HepG2 (cell line): Measurements from ENCODE around the gene TNFAIP2. TPM values are rescaled to one million over a fixed set of nuclear protein-coding genes. Genes with fewer than 3 reads are reported as not detected.

ENCODE experiments used
- AGO2 ChIP-seq: fragments of 200-400 bp; formaldehyde crosslinking; optimal IDR thresholded peaks from 2 replicates; pipeline ENCODE3; 2017; ENCODE audit warnings: mild to moderate bottlenecking, low read depth, low read length, moderate library complexity
- BCL3 ChIP-seq: sonication (generic); formaldehyde crosslinking; IDR thresholded peaks from 2 replicates; pipeline ENCODE4 v1.5.1; 2020; ENCODE audit warnings: mild to moderate bottlenecking, missing genetic modification reagents, moderate library complexity
- DNMT3B ChIP-seq: conservative IDR thresholded peaks from 2 replicates; pipeline ENCODE4 v1.6.1; 2016; ENCODE audit warnings: missing biosample characterization, control low read depth
- E2F5 ChIP-seq: sonication (generic); formaldehyde crosslinking; conservative IDR thresholded peaks from 2 replicates; pipeline ENCODE4 v1.4.0; 2020; ENCODE audit warnings: missing genetic modification reagents
- GTF3A ChIP-seq: sonication (generic); formaldehyde crosslinking; conservative IDR thresholded peaks from 2 replicates; pipeline ENCODE4 v1.4.0; 2020; ENCODE audit warnings: mild to moderate bottlenecking, missing genetic modification reagents
- HDAC1 ChIP-seq: sonication (generic); formaldehyde crosslinking; IDR thresholded peaks from 2 replicates; pipeline ENCODE4 v1.5.1; 2020; ENCODE audit warnings: mild to moderate bottlenecking, missing genetic modification reagents
- HNRNPLL ChIP-seq: fragments of 200-400 bp; formaldehyde crosslinking; IDR thresholded peaks from 2 replicates; pipeline ENCODE4 v1.6.1; 2017; ENCODE audit warnings: mild to moderate bottlenecking, low read depth, low read length; ENCODE audit not compliant: poor library complexity, severe bottlenecking
- KAT8 ChIP-seq: IDR thresholded peaks from 2 replicates; pipeline ENCODE4 v1.6.1; 2016; ENCODE audit warnings: missing genetic modification reagents, missing compliant biosample characterization
- KDM1A ChIP-seq: IDR thresholded peaks from 2 replicates; pipeline ENCODE4 v1.6.1; 2016; ENCODE audit warnings: missing compliant biosample characterization
- KDM3A ChIP-seq: IDR thresholded peaks from 2 replicates; pipeline ENCODE4 v1.6.1; 2018; ENCODE audit warnings: low read depth, missing compliant biosample characterization
- MEIS2 ChIP-seq: sonication (generic); formaldehyde crosslinking; IDR thresholded peaks from 2 replicates; pipeline ENCODE4 v1.9.0; 2021; ENCODE audit warnings: mild to moderate bottlenecking, missing genetic modification reagents
- PBX2 ChIP-seq: IDR thresholded peaks from 2 replicates; pipeline ENCODE4 v1.6.1; 2016; ENCODE audit warnings: control low read depth
- PITX1 ChIP-seq: sonication (generic); formaldehyde crosslinking; IDR thresholded peaks from 2 replicates; pipeline ENCODE4 v1.5.1; 2020; ENCODE audit warnings: mild to moderate bottlenecking, missing genetic modification reagents
- SNRNP70 ChIP-seq: fragments of 200-400 bp; formaldehyde crosslinking; IDR thresholded peaks from 2 replicates; pipeline ENCODE4 v1.6.1; 2017; ENCODE audit warnings: mild to moderate bottlenecking, low read depth, low read length, moderate library complexity
- TIGD3 ChIP-seq: sonication (generic); formaldehyde crosslinking; IDR thresholded peaks from 2 replicates; pipeline ENCODE4 v1.5.1; 2020; ENCODE audit warnings: mild to moderate bottlenecking, missing genetic modification reagents, borderline replicate concordance
- YEATS2 ChIP-seq: sonication (generic); formaldehyde crosslinking; IDR thresholded peaks from 2 replicates; pipeline ENCODE4 v1.4.0; 2020; ENCODE audit warnings: missing genetic modification reagents, borderline replicate concordance
- ZBTB2 ChIP-seq: sonication (generic); formaldehyde crosslinking; IDR thresholded peaks from 2 replicates; pipeline ENCODE4 v1.8.0; 2022; ENCODE audit warnings: low read depth, missing genetic modification reagents
- ZBTB7A ChIP-seq: sonication (generic); formaldehyde crosslinking; IDR thresholded peaks from 2 replicates; pipeline ENCODE4 v1.8.0; 2022; ENCODE audit warnings: mild to moderate bottlenecking, missing genetic modification reagents
- ZNF205 ChIP-seq: IDR thresholded peaks from 2 replicates; pipeline ENCODE4 v1.6.1; 2018; ENCODE audit warnings: missing biosample characterization, missing genetic modification reagents
- ZNF230 ChIP-seq: sonication (generic); formaldehyde crosslinking; IDR thresholded peaks from 2 replicates; pipeline ENCODE4 v1.4.0; 2020; ENCODE audit warnings: mild to moderate bottlenecking, missing genetic modification reagents
- ZNF430 ChIP-seq: sonication (generic); formaldehyde crosslinking; IDR thresholded peaks from 2 replicates; pipeline ENCODE4 v1.9.0; 2021; ENCODE audit warnings: mild to moderate bottlenecking, missing genetic modification reagents
- ZNF468 ChIP-seq: sonication (generic); formaldehyde crosslinking; IDR thresholded peaks from 2 replicates; pipeline ENCODE4 v1.8.0; 2022; ENCODE audit warnings: mild to moderate bottlenecking, moderate library complexity, missing genetic modification reagents
- ZNF552 ChIP-seq: sonication (generic); formaldehyde crosslinking; IDR thresholded peaks from 2 replicates; pipeline ENCODE4 v1.9.0; 2022; ENCODE audit warnings: missing genetic modification reagents, mild to moderate bottlenecking, borderline replicate concordance
- ZNF572 ChIP-seq: sonication (generic); formaldehyde crosslinking; IDR thresholded peaks from 2 replicates; pipeline ENCODE4 v1.5.1; 2020; ENCODE audit warnings: mild to moderate bottlenecking, missing genetic modification reagents
- polyA plus RNA-seq, 8 experiments: library from polyadenylated mRNA; depleted of rRNA in 3 of 8; stranded (reverse) in 7 of 8; unstranded in 1 of 8; fragments of >200 nt; fragmentation: Illumina TruSeq in 4 of 8; extraction: Trizol in 4 of 8; gene quantifications; 2 replicates each; pipeline versions ENCODE4 v1.2.1 to v1.2.3, GENCODE V29; 2011 to 2016; ENCODE audit warnings: low read depth in 4 of 8, missing spikeins in 1 of 8, mixed read lengths in 1 of 8; ENCODE audit not compliant: insufficient read depth in 1 of 8
- total RNA-seq, 5 experiments: library from RNA; depleted of rRNA; stranded (reverse); fragments of >200 nt; fragmentation: Illumina TruSeq; extraction: Trizol; gene quantifications; 2 replicates each; pipeline ENCODE4 v1.2.3, GENCODE V29; 2016; ENCODE audit warnings: low read depth in 1 of 5

Gene TNFAIP2
- total and polyA plus RNA-seq, 2 of the 13 experiments (the other 11 are each of a cell fraction or from before 2014, with no cell fraction given): 0.46 to 1.5 TPM

GRCh38 chr14:103097994-103098957 is 25.0 kb upstream of the TNFAIP2 start (continued):
- TF ChIP-seq ZNF430 (CRISPR knock-in tag) (no peak), ZNF230 (CRISPR knock-in tag) (0 out of 2 replicates have a peak, but pooled peaks have one; percentile 44), SNRNP70 (no peak), ZNF468 (no peak), YEATS2 (CRISPR knock-in tag) (no peak), PBX2 (CRISPR knock-in tag) (peak; percentile 26; the same call in 1 of the 2 replicates), GTF3A (CRISPR knock-in tag) (0 out of 2 replicates have a peak, but pooled peaks have one; percentile 6), TIGD3 (CRISPR knock-in tag) (no peak), ZNF572 (0 out of 2 replicates have a peak, but pooled peaks have one; percentile 30), MEIS2 (CRISPR knock-in tag) (0 out of 2 replicates have a peak, but pooled peaks have one; percentile 54), ZNF205 (0 out of 2 replicates have a peak, but pooled peaks have one; percentile 6), HDAC1 (CRISPR knock-in tag) (peak; percentile 5; the same call in 1 of the 2 replicates), AGO2 (peak; percentile 23), PITX1 (CRISPR knock-in tag) (no peak), KAT8 (CRISPR knock-in tag) (no peak), E2F5 (CRISPR knock-in tag) (0 out of 2 replicates have a peak, but pooled peaks have one; percentile 38), KDM1A (peak; percentile 52), ZBTB2 (CRISPR knock-in tag) (no peak), ZNF552 (no peak), KDM3A (CRISPR knock-in tag) (no peak), DNMT3B (CRISPR knock-in tag) (no peak), ZBTB7A (CRISPR knock-in tag) (0 out of 2 replicates have a peak, but pooled peaks have one; percentile 47), HNRNPLL (no peak), BCL3 (no peak)
